ENCODE data around the gene FRMD4A.

DNA sequence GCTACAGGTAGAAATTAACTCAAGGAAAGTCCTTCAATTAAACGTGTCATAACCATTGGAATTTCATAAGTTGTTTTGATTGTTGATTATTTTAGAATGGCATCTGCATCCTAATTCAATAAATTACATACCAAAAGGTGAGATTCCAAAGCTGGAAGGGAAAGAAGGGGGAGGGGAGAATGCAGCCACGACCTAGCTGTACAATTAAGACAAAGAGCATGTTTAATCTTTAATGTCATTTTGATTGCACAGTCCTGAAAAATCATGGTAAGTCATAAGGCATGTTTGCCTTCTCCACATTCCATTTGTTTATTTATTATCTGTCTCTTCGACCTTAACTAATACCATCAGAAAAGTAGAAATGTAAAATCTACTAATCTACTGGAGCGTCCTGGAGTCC is 358.1 kb downstream of the FRMD4A start:
- TF ChIP-seq, protein P1, sequence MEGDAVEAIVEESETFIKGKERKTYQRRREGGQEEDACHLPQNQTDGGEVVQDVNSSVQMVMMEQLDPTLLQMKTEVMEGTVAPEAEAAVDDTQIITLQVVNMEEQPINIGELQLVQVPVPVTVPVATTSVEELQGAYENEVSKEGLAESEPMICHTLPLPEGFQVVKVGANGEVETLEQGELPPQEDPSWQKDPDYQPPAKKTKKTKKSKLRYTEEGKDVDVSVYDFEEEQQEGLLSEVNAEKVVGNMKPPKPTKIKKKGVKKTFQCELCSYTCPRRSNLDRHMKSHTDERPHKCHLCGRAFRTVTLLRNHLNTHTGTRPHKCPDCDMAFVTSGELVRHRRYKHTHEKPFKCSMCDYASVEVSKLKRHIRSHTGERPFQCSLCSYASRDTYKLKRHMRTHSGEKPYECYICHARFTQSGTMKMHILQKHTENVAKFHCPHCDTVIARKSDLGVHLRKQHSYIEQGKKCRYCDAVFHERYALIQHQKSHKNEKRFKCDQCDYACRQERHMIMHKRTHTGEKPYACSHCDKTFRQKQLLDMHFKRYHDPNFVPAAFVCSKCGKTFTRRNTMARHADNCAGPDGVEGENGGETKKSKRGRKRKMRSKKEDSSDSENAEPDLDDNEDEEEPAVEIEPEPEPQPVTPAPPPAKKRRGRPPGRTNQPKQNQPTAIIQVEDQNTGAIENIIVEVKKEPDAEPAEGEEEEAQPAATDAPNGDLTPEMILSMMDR (IDR thresholded peaks at IDR 0.05): no peak
- TF ChIP-seq POLR2A (IDR thresholded peaks at IDR 0.05): no peak

Measured in uterus (tissue), 2 donors.